Activated CD4-positive, alpha-beta T cell treated with anti-CD3 and anti-CD28 coated beads for 36 hours (primary cell): Measurements from ENCODE around the gene PDXDC1. TPM values are rescaled to one million over a fixed set of nuclear protein-coding genes. Genes with fewer than 3 reads are reported as not detected.
A peak's percentile ranks its signal among the peaks of the same experiment; 100 is the strongest.
"Not testable (repeated sequence)": the region's sequence is repeated elsewhere in the genome, so short reads cannot be mapped to it uniquely, and the experiment has no call there.

Experiments
- ATAC-seq: fragments of 200-7000 bp; cut with Tn5 transposase; one replicate; pipeline ENCODE4 v1.10.0; 2021; ENCODE audit warnings: mild to moderate bottlenecking, moderate library complexity
- CTCF ChIA-PET: fragments of 350-600 bp; sonication (Branson Sonifier 250); formaldehyde crosslinking; loops from one replicate; lab custom pipeline; 2021; ENCODE audit warnings: antibody characterized with exemption; lab: Charles Lee
- POLR2A ChIA-PET: fragments of 350-600 bp; sonication (Branson Sonifier 250); formaldehyde crosslinking; loops from one replicate; lab custom pipeline; 2021; ENCODE audit warnings: antibody characterized with exemption, inconsistent platforms; lab: Charles Lee
- DNase-seq: peaks from one replicate; pipeline ENCODE4 v3.0.0-alpha.2; 2020
- H3K27ac Mint-ChIP-seq: one replicate; pipeline ENCODE4 v1.8.0; 2021; ENCODE audit warnings: mixed read lengths
- H3K27me3 Mint-ChIP-seq: one replicate; pipeline ENCODE4 v1.8.0; 2021; ENCODE audit warnings: mixed read lengths
- H3K36me3 Mint-ChIP-seq: one replicate; pipeline ENCODE4 v1.8.0; 2021; ENCODE audit warnings: low read depth, mixed read lengths
- H3K4me1 Mint-ChIP-seq: one replicate; pipeline ENCODE4 v1.8.0; 2021; ENCODE audit warnings: mixed read lengths
- H3K4me3 Mint-ChIP-seq: one replicate; pipeline ENCODE4 v1.8.0; 2021; ENCODE audit warnings: mild to moderate bottlenecking, moderate library complexity, mixed read lengths
- H3K9me3 Mint-ChIP-seq: one replicate; pipeline ENCODE4 v1.8.0; 2021; ENCODE audit warnings: low read depth, mixed read lengths
- intact Hi-C, 2 experiments: fragments of 100-400 bp; cut with DNase I in 1 of 2; cut with micrococcal nuclease in 1 of 2; formaldehyde crosslinking; loops; one replicate each; pipeline versions ENCODE4 v1.14.2 to v1.15.1; 2022 to 2024; cut with DNase I, micrococcal nuclease
- total RNA-seq, 2 experiments: library from RNA; stranded (reverse); gene quantifications; one replicate each; pipeline ENCODE4 v1.2.3, GENCODE V29; 2021

Gene PDXDC1
- total RNA-seq, 2 experiments from 2014 or later: 50.6 to 53.9 TPM

DNA sequence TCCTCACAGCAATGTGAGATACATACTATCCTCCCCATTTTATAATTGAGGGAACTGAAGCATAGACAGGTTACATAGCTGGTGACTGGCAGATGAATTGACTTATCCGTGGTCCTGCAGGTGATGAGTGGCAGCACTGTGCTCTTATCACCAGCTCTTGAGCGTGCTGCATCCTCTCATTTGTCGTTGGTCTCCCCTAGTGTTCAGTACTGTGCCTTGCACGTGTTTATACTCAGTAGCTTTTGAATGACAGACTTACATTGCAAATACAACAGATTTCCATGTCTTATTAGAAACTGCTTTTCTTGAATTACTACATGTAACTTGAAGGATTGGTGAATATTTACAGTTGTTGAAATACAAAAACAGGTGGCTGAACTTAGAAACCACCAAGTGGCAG, 47.4 kb downstream of the PDXDC1 start:
- POLR2A ChIA-PET, H3K4me1 Mint-ChIP-seq, H3K4me3 Mint-ChIP-seq, H3K9me3 Mint-ChIP-seq, H3K27me3 Mint-ChIP-seq, CTCF ChIA-PET: not testable (repeated sequence)
- Mint-ChIP-seq H3K36me3 (peaks cover 32% of the 10 kb centered on the region), H3K27ac (peak overlapping the region; percentile 7)
- ATAC-seq: peak; percentile 99
- DNase-seq: peak; percentile 62
- intact Hi-C loops: loop anchor here in 1 of 2 experiments (5.0 kb wide), 1 partner anchor 45 kb away; the partner anchor contains the start of gene PDXDC1

DNA sequence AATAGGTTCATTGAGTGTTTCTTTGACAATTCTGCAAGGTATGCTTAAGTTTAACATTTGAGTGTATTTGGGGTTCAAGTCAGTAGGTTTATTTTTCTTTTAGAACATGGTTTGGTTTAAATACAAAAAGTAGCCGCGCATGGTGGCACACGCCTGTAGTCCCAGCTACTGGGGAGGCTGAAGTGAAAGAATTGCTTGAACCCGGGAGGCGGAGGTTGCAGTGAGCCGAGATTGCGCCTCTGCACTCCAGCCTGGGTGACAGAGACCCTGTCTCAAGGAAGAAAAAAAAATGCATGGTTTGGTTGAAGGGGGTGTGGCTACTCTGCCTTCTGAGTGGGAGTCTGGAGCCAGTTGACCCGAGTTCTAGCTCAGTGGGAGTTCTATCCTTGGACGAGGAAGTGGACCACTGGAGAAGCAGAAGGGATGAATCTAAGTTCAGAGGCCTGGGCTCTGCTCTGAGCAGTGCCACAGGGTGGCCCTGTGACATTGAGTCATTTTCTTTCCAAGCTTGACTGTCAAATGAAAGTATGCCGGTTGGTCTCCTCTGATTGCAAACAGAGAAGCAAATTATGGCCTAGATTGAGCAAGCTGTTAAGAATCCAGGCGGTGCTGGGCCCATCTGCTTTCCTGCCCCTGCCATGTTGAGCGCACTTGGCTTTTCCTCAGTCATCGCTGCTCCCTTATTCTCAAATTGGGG, 48.7 kb downstream of the PDXDC1 start:
- H3K4me1 Mint-ChIP-seq, DNase-seq, ATAC-seq, H3K4me3 Mint-ChIP-seq, H3K27me3 Mint-ChIP-seq, H3K27ac Mint-ChIP-seq, POLR2A ChIA-PET, CTCF ChIA-PET, H3K9me3 Mint-ChIP-seq: not testable (repeated sequence)
- peaks cover 35% of the 10 kb centered on the region for H3K36me3 Mint-ChIP-seq
- intact Hi-C loops: loop anchor here in 1 of 2 experiments (5.0 kb wide), 1 partner anchor 46 kb away; the partner anchor contains the start of gene PDXDC1

DNA sequence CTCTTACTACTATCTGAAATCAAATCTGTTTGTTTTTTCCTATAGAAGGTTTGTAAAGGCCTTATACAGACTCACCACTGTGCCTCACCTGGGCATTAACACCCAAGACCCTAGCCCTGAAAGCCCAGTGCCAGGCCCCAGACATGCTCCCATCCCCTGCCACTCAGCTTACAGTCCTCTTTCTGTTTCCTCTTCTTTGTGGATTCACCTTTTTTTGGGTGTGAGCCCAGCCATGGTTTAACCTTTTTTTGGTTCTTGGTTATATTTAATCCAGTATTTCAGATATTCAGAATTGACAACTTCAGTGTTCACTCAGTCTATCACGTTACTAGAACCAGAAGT, 50.0 kb downstream of the PDXDC1 start:
- peaks cover 39% of the 10 kb centered on the region for H3K36me3 Mint-ChIP-seq
- DNase-seq, H3K4me3 Mint-ChIP-seq, H3K9me3 Mint-ChIP-seq, H3K27ac Mint-ChIP-seq, H3K4me1 Mint-ChIP-seq, CTCF ChIA-PET, ATAC-seq, H3K27me3 Mint-ChIP-seq: not testable (repeated sequence)
- intact Hi-C loops: loop anchor here in 1 of 2 experiments (5.0 kb wide), 1 partner anchor 48 kb away; the partner anchor contains the start of gene PDXDC1
- POLR2A ChIA-PET: interaction anchor here (0.6 kb wide), 1 partner anchor 455 kb away, joined by 3 read pairs; no protein-coding TSS in a partner anchor

DNA sequence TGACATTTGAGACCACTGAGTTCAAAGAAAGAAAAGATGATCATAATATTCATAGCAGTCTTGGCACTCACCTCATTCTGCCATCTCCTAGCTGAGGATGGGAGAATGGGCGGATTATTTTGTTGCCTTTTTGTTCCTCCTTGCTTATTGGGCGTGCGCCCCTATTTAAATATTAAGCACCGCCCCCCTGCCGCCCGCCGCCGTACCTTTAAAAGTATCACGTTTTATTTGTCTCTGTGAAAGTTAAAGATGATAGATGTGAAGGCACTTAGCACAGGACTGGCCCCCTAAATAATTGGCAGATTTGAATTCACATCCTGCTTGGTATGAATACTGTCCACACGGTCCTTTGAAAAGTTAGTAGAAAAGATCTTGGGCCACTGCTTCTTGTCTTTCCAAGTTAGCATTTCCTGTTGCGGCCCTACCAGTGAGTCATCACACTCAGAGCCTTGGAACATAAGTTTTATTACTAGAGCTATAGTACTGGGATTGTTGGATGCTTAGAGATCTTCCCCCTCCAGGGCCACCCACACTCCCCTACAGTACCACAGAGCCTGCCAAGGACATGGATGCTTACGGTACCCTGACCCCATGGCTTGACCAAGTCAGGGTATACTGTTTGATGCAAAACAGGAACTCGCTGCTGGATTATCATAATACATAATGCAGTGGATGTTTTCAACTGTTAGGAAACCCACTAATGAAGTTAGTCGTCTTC, 50.6 kb downstream of the PDXDC1 start:
- intact Hi-C loops: not testable (repeated sequence)

DNA sequence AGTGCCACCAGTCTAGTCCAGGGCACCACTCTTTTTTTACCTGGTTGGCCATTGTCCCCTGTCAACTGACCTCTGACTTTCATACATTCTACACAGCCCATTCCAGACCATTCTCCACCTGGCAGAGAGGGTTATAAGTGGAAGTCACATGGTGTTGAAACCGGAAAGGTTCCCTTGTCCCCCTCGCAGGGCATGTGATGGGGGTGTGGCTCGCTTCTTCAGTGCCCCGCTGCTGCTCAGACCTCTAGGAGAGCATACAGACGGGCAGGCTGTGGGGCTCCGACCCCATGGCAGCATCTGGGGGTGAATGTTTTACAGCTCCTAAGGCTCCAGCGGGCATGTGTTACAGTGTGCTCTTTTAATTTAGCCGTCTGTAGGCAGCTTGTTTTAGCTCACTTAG, 52.2 kb downstream of the PDXDC1 start:
- H3K9me3 Mint-ChIP-seq, intact Hi-C loops, H3K27ac Mint-ChIP-seq, H3K27me3 Mint-ChIP-seq, H3K4me3 Mint-ChIP-seq, H3K4me1 Mint-ChIP-seq, CTCF ChIA-PET, POLR2A ChIA-PET, DNase-seq, ATAC-seq: not testable (repeated sequence)
- H3K36me3 Mint-ChIP-seq: peaks cover 41% of the 10 kb centered on the region

More for the DNA sequence above, 50.6 kb downstream of the PDXDC1 start:
- CTCF ChIA-PET, H3K27ac Mint-ChIP-seq, POLR2A ChIA-PET, H3K4me1 Mint-ChIP-seq, H3K9me3 Mint-ChIP-seq, ATAC-seq, H3K4me3 Mint-ChIP-seq, DNase-seq, H3K27me3 Mint-ChIP-seq: not testable (repeated sequence)
- H3K36me3 Mint-ChIP-seq: peaks cover 39% of the 10 kb centered on the region

DNA sequence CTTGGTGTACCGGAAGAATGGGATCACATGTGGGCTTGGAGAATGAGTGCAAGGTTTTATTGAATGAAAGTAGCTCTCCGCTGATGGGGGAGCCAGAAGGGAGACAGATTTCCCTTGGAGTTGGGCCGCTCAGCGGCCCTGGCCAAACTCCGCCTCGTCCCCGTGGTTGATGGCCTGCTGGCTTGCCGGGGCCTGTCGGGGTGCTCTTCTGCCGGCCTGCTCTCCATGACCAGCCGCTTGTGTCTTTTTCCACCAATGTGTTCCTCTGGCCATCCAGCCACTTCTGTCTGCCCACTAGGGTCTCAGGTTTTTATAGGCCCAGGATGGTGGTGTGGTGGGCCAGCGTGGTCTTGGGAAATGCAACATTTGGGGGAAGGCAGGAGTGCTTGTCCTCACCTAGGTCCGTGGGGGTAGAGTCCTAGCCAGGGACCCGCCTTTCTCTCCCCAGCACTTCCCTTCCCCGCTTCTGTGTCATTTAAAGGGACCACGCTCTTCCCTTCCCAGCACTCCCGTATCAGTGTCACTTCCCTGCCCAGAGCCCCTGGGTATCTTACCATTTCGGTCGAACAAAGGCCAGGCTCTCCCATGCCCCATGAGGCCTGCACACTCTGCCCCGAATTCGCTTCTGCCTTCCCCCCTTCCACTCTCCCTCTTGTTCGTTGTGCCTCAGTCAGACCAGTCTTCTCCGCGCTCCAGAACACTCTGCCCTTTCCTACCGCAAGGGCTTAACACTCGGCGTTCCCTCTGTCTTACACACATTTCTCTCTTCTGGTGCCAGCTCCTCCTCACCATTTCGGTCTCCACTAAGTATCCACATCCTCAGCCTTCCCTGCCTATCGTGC, 52.9 kb downstream of the PDXDC1 start:
- H3K4me3 Mint-ChIP-seq, H3K9me3 Mint-ChIP-seq, intact Hi-C loops, H3K4me1 Mint-ChIP-seq, H3K27me3 Mint-ChIP-seq, ATAC-seq, POLR2A ChIA-PET, H3K27ac Mint-ChIP-seq, DNase-seq, CTCF ChIA-PET: not testable (repeated sequence)
- H3K36me3 Mint-ChIP-seq: peaks cover 42% of the 10 kb centered on the region

DNA sequence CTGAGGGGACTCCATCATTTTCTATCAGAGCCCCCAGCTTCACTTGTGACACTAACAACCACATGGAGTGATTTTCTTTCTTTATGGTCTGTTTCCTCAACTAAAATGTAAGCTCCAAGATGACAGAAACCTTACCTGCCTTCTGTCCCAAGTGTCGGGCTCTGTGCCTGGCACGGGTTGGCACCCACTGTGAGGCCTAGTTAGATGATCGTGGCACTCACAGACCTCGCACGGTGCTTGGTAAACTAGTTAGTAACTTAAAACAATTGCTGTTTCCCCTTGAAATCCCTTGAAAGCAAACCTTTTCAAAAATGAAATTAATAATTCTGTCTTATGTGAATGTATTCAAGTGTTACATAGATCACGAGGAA, 53.5 kb downstream of the PDXDC1 start:
- H3K27me3 Mint-ChIP-seq, intact Hi-C loops, CTCF ChIA-PET, H3K9me3 Mint-ChIP-seq, ATAC-seq, H3K27ac Mint-ChIP-seq, H3K4me1 Mint-ChIP-seq, H3K4me3 Mint-ChIP-seq, POLR2A ChIA-PET, DNase-seq: not testable (repeated sequence)
- peaks cover 40% of the 10 kb centered on the region for H3K36me3 Mint-ChIP-seq

DNA sequence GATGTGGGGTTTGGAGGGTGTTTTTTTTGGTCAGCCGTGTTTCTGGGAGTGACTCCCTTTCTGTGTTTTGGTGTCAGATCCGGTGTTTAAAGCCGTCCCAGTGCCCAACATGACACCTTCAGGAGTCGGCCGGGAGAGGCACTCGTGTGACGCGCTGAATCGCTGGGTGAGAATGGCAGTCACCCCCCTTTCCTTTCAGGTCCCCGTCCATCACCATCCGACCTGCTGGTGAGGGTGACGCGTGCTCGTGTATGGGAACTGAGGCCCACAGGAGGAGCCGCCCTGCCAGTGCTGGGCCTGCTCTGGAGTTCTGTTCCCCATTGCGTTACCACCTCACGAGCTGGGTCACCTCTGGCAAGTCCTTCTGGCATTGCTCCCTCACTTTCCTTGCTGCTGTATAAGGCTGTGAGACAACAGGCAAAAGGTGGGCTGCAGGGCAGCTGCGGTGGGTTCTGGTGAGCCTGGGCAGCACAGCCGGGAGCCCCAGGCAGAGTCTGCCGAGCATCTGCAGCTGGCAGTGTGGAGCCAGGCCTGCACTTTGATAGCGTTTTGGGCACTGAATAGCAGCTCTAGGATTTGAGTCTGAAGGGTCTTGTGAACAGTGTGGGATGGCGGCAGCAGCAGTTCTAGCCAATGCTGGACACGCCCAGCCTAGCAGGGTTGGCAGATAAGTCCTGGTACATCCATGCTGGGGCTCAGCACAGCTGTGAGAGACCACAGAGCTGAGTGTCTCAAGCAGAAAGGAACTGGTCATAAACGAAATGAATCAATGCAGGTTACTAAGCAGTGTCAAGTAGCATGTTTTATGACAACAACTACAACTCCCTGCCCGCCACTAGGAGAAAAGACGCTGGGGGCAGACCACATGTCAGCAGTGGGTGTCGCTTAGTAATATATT, 54.2 kb downstream of the PDXDC1 start:
- H3K9me3 Mint-ChIP-seq, DNase-seq, POLR2A ChIA-PET, H3K27ac Mint-ChIP-seq, H3K4me1 Mint-ChIP-seq, intact Hi-C loops, H3K4me3 Mint-ChIP-seq, CTCF ChIA-PET, H3K27me3 Mint-ChIP-seq: not testable (repeated sequence)
- peak; percentile 32 for ATAC-seq
- H3K36me3 Mint-ChIP-seq: peaks cover 39% of the 10 kb centered on the region

DNA sequence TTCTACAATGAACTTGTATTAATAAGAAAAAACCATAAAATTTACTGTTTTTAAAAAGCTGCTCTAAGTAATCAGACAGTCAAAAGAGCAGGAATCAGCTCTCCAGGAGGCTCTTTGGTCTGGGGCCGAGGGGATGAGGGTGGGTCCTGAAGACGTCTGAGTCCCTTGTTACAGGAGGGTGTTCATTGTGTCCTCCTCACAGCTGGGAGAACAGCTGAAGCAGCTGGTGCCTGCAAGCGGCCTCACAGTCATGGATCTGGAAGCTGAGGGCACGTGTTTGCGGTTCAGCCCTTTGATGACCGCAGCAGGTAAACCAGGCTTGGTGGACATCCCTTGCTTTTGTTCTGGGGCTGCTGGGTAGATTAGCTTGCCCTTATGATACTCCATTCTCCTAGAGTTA, 54.9 kb downstream of the PDXDC1 start:
- ATAC-seq, H3K27ac Mint-ChIP-seq, CTCF ChIA-PET, POLR2A ChIA-PET, H3K4me1 Mint-ChIP-seq, H3K4me3 Mint-ChIP-seq, H3K9me3 Mint-ChIP-seq, H3K27me3 Mint-ChIP-seq, DNase-seq: not testable (repeated sequence)
- H3K36me3 Mint-ChIP-seq: peaks cover 39% of the 10 kb centered on the region
- intact Hi-C loops: loop anchor here in 1 of 2 experiments (2.0 to 5.0 kb wide), 2 partner anchors 19 to 63 kb away; partner anchors contain the start of gene RRN3

DNA sequence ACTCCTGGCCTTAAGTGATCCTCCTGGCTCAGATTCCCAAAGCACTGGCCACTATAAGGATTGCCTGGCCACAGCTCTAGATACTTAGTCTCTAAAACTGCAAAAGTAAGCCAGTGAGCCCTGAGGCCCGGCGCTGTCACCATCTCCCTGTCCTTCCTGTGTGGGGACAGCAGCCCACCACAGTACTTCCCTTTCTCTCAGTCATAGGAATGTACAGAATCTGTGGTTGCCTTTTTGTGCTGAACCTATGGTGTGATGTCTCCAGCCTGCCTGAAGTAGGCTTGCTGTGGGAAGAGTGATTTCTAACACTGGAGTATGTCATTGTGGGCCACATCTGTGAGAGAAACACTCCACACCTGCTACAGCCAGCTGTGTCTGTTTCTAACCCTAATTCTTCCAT, 56.4 kb downstream of the PDXDC1 start:
- no peak for ATAC-seq
- POLR2A ChIA-PET: no interaction called here
- CTCF ChIA-PET: no interaction called here

More for the DNA sequence above, 56.4 kb downstream of the PDXDC1 start:
- Mint-ChIP-seq H3K9me3 (no peaks in the 10 kb centered on the region), H3K36me3 (peaks cover 33% of the 10 kb centered on the region), H3K27me3 (no peaks in the 10 kb centered on the region), H3K4me3 (no peak overlapping the region), H3K4me1 (peaks cover 6% of the 10 kb centered on the region), H3K27ac (peak overlapping the region; percentile 26)
- intact Hi-C loops: loop anchor here in 1 of 2 experiments (2.0 to 5.0 kb wide), 2 partner anchors 18 to 61 kb away; partner anchors contain the start of gene RRN3
- no peak for DNase-seq
